MG63 (cell line): ENCODE data around the gene MYL6B. TPM values are rescaled to one million over a fixed set of nuclear protein-coding genes. Genes with fewer than 3 reads are reported as not detected.

Experiments
- DNase-seq: peaks from one replicate; pipeline ENCODE4 v3.0.0-alpha.2; 2020
- H3K27me3 ChIP-seq: fragments of 250-450 bp; sonication (Bioruptor Pico); 2 replicates; pipeline ENCODE4 v1.5.1; 2020; ENCODE audit warnings: mild to moderate bottlenecking, moderate library complexity
- H3K36me3 ChIP-seq: fragments of 250-450 bp; sonication (Bioruptor Pico); 2 replicates; pipeline ENCODE4 v1.5.1; 2020; ENCODE audit warnings: mild to moderate bottlenecking, moderate library complexity
- H3K4me3 ChIP-seq: fragments of 250-450 bp; sonication (Bioruptor Pico); 2 replicates; pipeline ENCODE4 v1.5.1; 2020; ENCODE audit warnings: mild to moderate bottlenecking, moderate library complexity
- H3K9me3 ChIP-seq: fragments of 250-450 bp; sonication (Bioruptor Pico); 2 replicates; pipeline ENCODE4 v1.5.1; 2020; ENCODE audit warnings: mild to moderate bottlenecking, moderate library complexity
- total RNA-seq: library from RNA; depleted of rRNA; stranded (reverse); fragments of >200 nt; shearing (Covaris generic); gene quantifications from 2 replicates; pipeline ENCODE4 v1.2.3, GENCODE V29; 2014; ENCODE audit warnings: low replicate concordance

Gene MYL6B
- total RNA-seq, 1 experiment from 2014 or later: 123 TPM

GRCh38 chr12:56158029-56158925 lies 5.9 kb downstream of the MYL6B start, which contains the start of gene MYL6:
MYL6 (plus strand) TSS chr12:56158359; CDS start chr12:56158402, 43 bp downstream.
- peaks cover 55% of the 10 kb centered on the region for H3K36me3 ChIP-seq
- no peaks in the 10 kb centered on the region for H3K9me3 ChIP-seq
- DNase-seq: peak; percentile 96
- H3K4me3 ChIP-seq: peak within 1 kb of the TSS; percentile 78
- H3K27me3 ChIP-seq: no peaks in the 10 kb centered on the region

GRCh38 chr12:56158926-56159461 lies 6.6 kb downstream of the MYL6B start:
- Histone ChIP-seq H3K36me3 (peaks cover 59% of the 10 kb centered on the region), H3K27me3 (no peaks in the 10 kb centered on the region), H3K9me3 (no peaks in the 10 kb centered on the region), H3K4me3 (peak overlapping the region; percentile 78)
- DNase-seq: peak; percentile 64

- H3K36me3 ChIP-seq: peaks cover 59% of the 10 kb centered on the region
- no peaks in the 10 kb centered on the region for H3K27me3 ChIP-seq
- no peaks in the 10 kb centered on the region for H3K9me3 ChIP-seq
- DNase-seq: no peak
- H3K4me3 ChIP-seq: peak overlapping the region; percentile 78
These were observed 7.2 kb downstream of the MYL6B start for GRCh38 chr12:56159482-56160192.

GRCh38 chr12:56160193-56160763 lies 7.9 kb downstream of the MYL6B start:
- H3K4me3 ChIP-seq: peak overlapping the region; percentile 78
- H3K27me3 ChIP-seq: no peaks in the 10 kb centered on the region
- no peaks in the 10 kb centered on the region for H3K9me3 ChIP-seq
- DNase-seq: no peak
- peaks cover 61% of the 10 kb centered on the region for H3K36me3 ChIP-seq

- no peak for DNase-seq
- H3K36me3 ChIP-seq: peaks cover 61% of the 10 kb centered on the region
- H3K4me3 ChIP-seq: no peak overlapping the region
- no peaks in the 10 kb centered on the region for H3K9me3 ChIP-seq
- H3K27me3 ChIP-seq: no peaks in the 10 kb centered on the region
These were observed 8.7 kb downstream of the MYL6B start for GRCh38 chr12:56160894-56161689.

GRCh38 chr12:56161690-56162351 lies 9.4 kb downstream of the MYL6B start:
- no peak for DNase-seq
- H3K4me3 ChIP-seq: no peak overlapping the region
- no peaks in the 10 kb centered on the region for H3K27me3 ChIP-seq
- H3K36me3 ChIP-seq: peaks cover 63% of the 10 kb centered on the region
- no peaks in the 10 kb centered on the region for H3K9me3 ChIP-seq

GRCh38 chr12:56162468-56163290 lies 10.3 kb downstream of the MYL6B start:
- H3K27me3 ChIP-seq: no peaks in the 10 kb centered on the region
- H3K4me3 ChIP-seq: no peak overlapping the region
- DNase-seq: no peak
- H3K36me3 ChIP-seq: peaks cover 69% of the 10 kb centered on the region
- H3K9me3 ChIP-seq: no peaks in the 10 kb centered on the region

GRCh38 chr12:56163533-56164344 lies 11.4 kb downstream of the MYL6B start:
- peaks cover 71% of the 10 kb centered on the region for H3K36me3 ChIP-seq
- DNase-seq: no peak
- H3K27me3 ChIP-seq: no peaks in the 10 kb centered on the region
- no peaks in the 10 kb centered on the region for H3K9me3 ChIP-seq
- H3K4me3 ChIP-seq: no peak overlapping the region

GRCh38 chr12:56164345-56164729 lies 11.9 kb downstream of the MYL6B start:
- Histone ChIP-seq H3K9me3 (no peaks in the 10 kb centered on the region), H3K27me3 (no peaks in the 10 kb centered on the region), H3K4me3 (no peak overlapping the region), H3K36me3 (peaks cover 71% of the 10 kb centered on the region)
- no peak for DNase-seq

- H3K27me3 ChIP-seq: no peaks in the 10 kb centered on the region
- H3K36me3 ChIP-seq: peaks cover 68% of the 10 kb centered on the region
- no peaks in the 10 kb centered on the region for H3K9me3 ChIP-seq
- DNase-seq: no peak
- no peak overlapping the region for H3K4me3 ChIP-seq
These were observed 13.0 kb downstream of the MYL6B start for GRCh38 chr12:56165369-56165768.

GRCh38 chr12:56169229-56169759 lies 16.9 kb downstream of the MYL6B start:
- Histone ChIP-seq H3K36me3 (peaks cover 70% of the 10 kb centered on the region), H3K27me3 (no peaks in the 10 kb centered on the region), H3K9me3 (no peaks in the 10 kb centered on the region), H3K4me3 (no peak overlapping the region)
- no peak for DNase-seq

- Histone ChIP-seq H3K27me3 (no peaks in the 10 kb centered on the region), H3K4me3 (no peak overlapping the region), H3K36me3 (peaks cover 79% of the 10 kb centered on the region), H3K9me3 (no peaks in the 10 kb centered on the region)
- no peak for DNase-seq
These were observed 20.5 kb downstream of the MYL6B start for GRCh38 chr12:56172839-56173238.

- H3K9me3 ChIP-seq: no peaks in the 10 kb centered on the region
- peaks cover 77% of the 10 kb centered on the region for H3K36me3 ChIP-seq
- H3K27me3 ChIP-seq: no peaks in the 10 kb centered on the region
- no peak overlapping the region for H3K4me3 ChIP-seq
- no peak for DNase-seq
These were observed 26.0 kb downstream of the MYL6B start for GRCh38 chr12:56178347-56178746.

GRCh38 chr12:56186957-56187356 lies 34.6 kb downstream of the MYL6B start:
- Histone ChIP-seq H3K4me3 (no peak overlapping the region), H3K27me3 (no peaks in the 10 kb centered on the region), H3K36me3 (peaks cover 47% of the 10 kb centered on the region), H3K9me3 (no peaks in the 10 kb centered on the region)
- no peak for DNase-seq
